LNCaP clone FGC (cell line): Measurements from ENCODE around the gene GTPBP8.
A peak's percentile ranks its signal among the peaks of the same experiment; 100 is the strongest.
"Not testable (repeated sequence)": the region's sequence is repeated elsewhere in the genome, so short reads cannot be mapped to it uniquely, and the experiment has no call there.

Experiments
- DNase-seq: peaks from one replicate; pipeline ENCODE4 v3.0.0-alpha.2; 2011; ENCODE audit warnings: low read depth
- H3K4me3 ChIP-seq: 2 replicates; pipeline ENCODE4 v1.5.1; 2011; ENCODE audit warnings: mild to moderate bottlenecking, low read depth, low read length, control low read depth
- TF ChIP-seq, protein P1 (sequence below): IDR thresholded peaks from 2 replicates; pipeline ENCODE4 v1.5.1; 2012; ENCODE audit warnings: mild to moderate bottlenecking; ENCODE audit not compliant: control insufficient read depth, insufficient read depth; ENCODE audit errors: extremely low read depth

GTPBP8 gene

DNA sequence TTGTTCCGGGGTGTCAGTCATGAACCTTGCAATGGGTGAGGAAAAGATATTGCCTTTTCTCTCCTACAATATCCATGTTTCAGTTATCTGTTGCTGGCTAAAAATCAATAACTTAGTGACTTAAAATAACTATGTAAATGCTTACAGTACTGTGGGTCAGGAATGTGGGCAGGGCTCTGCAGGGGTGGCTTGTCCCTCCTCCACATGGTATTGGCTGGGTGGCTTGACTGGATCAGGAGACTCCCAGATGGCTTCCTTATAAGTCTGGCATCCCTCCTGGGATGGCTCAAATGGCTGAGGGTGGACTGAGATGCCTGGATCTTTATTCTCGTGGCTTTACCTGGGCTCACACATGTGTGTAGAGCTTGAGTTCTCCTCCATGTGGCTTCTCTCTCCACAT, 47.5 kb downstream of the GTPBP8 start:
- TF ChIP-seq, protein P1, sequence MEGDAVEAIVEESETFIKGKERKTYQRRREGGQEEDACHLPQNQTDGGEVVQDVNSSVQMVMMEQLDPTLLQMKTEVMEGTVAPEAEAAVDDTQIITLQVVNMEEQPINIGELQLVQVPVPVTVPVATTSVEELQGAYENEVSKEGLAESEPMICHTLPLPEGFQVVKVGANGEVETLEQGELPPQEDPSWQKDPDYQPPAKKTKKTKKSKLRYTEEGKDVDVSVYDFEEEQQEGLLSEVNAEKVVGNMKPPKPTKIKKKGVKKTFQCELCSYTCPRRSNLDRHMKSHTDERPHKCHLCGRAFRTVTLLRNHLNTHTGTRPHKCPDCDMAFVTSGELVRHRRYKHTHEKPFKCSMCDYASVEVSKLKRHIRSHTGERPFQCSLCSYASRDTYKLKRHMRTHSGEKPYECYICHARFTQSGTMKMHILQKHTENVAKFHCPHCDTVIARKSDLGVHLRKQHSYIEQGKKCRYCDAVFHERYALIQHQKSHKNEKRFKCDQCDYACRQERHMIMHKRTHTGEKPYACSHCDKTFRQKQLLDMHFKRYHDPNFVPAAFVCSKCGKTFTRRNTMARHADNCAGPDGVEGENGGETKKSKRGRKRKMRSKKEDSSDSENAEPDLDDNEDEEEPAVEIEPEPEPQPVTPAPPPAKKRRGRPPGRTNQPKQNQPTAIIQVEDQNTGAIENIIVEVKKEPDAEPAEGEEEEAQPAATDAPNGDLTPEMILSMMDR: no peak
- no peak overlapping the region for H3K4me3 ChIP-seq
- DNase-seq: no peak

DNA sequence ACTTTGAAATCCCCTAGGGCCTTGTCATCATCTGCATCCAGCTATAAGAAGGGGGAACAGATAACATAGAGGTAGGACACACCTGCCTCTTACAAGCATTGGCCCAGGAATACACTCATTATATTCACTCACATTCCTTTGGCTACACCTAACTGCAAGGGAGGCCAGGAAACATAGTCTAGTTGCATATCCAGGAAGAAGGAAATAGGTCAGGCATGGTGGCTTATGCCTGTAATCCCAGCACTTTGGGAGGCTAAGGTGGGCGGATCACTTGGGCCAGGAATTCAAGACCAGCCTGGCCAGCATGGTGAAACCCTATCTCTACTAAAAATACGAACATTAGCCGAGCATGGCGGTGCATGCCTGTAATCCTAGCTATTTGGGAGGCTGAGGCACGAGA, 48.8 kb downstream of the GTPBP8 start:
- DNase-seq: no peak
- TF ChIP-seq, protein P1: no peak

DNA sequence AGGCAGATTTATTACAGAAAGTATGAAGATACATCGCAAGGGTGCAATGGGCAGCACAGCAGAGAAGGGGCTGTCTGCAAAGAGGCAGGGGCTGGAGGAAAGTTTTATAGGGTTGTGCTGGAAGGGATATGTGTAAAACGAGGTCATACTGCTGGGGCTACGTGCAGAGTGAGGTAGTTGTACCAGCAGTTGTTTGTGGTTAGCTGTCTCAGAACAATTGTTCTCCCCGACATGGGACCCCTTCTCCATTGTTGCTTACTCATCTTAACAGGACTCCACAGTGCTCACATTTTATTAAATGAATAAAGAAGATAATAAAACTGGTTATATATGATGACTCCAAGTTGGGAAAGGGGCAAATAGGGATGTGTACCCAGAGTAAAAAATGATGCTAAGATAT, 49.4 kb downstream of the GTPBP8 start:
- H3K4me3 ChIP-seq: no peak overlapping the region
- no peak for DNase-seq
- TF ChIP-seq, protein P1: no peak

More for the DNA sequence above, 48.8 kb downstream of the GTPBP8 start:
- H3K4me3 ChIP-seq: no peak overlapping the region

DNA sequence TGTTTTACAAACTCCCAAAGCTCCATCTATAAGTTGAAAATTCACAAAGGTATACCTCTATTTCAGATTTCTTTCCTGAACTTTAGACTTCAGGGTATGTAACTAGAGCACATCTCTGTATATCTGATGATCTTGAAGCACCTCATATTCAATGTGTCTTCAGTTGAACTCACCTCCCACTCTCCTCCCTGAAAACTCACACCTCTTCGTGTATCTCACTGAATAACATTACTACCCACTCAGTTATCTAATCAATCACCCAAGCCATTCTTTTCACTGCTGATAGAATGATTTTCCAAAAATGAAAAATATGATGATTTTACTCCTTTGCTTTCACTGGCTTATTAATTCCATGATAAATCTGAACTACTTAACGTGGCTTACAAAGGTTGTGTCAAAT, 52.9 kb downstream of the GTPBP8 start:
- no peak overlapping the region for H3K4me3 ChIP-seq
- TF ChIP-seq, protein P1: no peak
- DNase-seq: no peak

DNA sequence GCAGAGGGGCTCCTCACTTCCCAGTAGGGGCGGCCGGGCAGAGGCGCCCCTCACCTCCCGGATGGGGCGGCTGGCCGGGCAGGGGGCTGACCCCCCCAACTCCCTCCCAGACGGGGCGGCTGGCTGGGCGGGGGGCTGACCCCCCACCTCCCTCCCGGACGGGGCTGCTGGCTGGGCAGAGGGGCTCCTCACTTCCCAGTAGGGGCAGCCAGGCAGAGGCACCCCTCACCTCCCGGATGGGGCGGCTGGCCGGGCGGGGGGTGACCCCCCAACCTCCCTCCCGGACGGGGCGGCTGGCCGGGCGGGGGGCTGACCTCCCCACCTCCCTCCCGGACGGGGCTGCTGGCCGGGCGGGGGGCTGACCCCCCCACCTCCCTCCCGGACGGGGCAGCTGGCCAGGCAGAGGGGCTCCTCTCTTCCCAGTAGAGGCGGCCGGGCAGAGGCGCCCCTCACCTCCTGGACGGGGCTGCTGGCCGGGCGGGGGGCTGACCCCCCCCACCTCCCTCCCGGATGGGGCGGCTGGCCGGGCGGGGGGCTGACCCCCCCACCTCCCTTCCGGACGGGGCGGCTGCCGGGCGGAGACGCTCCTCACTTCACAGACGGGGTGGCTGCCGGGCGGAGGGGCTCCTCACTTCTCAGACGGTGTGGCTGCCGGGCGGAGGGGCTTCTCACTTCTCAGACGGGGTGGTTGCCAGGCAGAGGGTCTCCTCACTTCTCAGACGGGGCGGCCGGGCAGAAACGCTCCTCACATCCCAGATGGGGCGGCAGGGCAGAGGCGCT, 55.6 kb downstream of the GTPBP8 start:
- H3K4me3 ChIP-seq: not testable (repeated sequence)

DNA sequence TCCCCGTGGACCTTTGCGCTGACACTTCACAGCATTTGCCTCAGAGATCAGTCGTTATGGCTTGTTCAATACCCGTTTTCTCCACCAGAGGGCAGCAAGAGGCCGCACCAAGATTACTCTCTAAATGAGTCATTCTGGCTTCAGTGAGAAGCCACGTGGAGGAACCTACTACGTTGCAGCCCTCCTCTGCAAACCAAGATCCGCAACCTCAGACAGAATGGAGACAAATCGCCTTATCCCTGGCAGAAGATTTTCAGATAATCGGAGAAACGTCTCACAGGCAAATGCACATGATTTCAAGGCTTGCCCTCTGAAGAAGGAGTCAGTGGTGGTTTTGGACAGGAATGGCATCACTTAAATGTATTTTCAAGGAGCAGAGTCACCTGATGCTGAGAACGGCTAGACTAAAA, 60.5 kb downstream of the GTPBP8 start:
- peak; percentile 48 for DNase-seq
- TF ChIP-seq, protein P1: peak; percentile 82
- no peak overlapping the region for H3K4me3 ChIP-seq

More for the DNA sequence above, 55.6 kb downstream of the GTPBP8 start:
- not testable (repeated sequence) for DNase-seq
